HepG2 (cell line): ENCODE results near the gene GFOD1. TPM values are rescaled to one million over a fixed set of nuclear protein-coding genes. Genes with fewer than 3 reads are reported as not detected.

Source experiments
- CBFB ChIP-seq: sonication (generic); formaldehyde crosslinking; IDR thresholded peaks from 2 replicates; pipeline ENCODE4 v1.4.0; 2020; ENCODE audit warnings: missing genetic modification reagents
- JUND ChIP-seq: sonication (generic); formaldehyde crosslinking; IDR thresholded peaks from 2 replicates; pipeline ENCODE4 v1.8.0; 2022; ENCODE audit warnings: mild to moderate bottlenecking, missing genetic modification reagents
- RAD21 ChIP-seq: fragments of 450-650 bp; formaldehyde crosslinking; IDR thresholded peaks from 2 replicates; pipeline ENCODE4 v1.5.0; 2020; ENCODE audit warnings: mild to moderate bottlenecking
- RORA ChIP-seq: sonication (generic); formaldehyde crosslinking; IDR thresholded peaks from 2 replicates; pipeline ENCODE4 v1.5.0; 2020; ENCODE audit warnings: mild to moderate bottlenecking, missing genetic modification reagents, moderate library complexity
- SMYD3 ChIP-seq: sonication (generic); formaldehyde crosslinking; IDR thresholded peaks from 2 replicates; pipeline ENCODE4 v1.8.1; 2023; ENCODE audit warnings: mild to moderate bottlenecking, missing genetic modification reagents
- ZFY ChIP-seq: sonication (generic); formaldehyde crosslinking; IDR thresholded peaks from 2 replicates; pipeline ENCODE4 v1.4.0; 2020; ENCODE audit warnings: missing genetic modification reagents
- ZNF34 ChIP-seq: sonication (generic); formaldehyde crosslinking; IDR thresholded peaks from 2 replicates; pipeline ENCODE4 v1.4.0; 2020; ENCODE audit warnings: mild to moderate bottlenecking, missing genetic modification reagents, borderline replicate concordance
- ZNF761 ChIP-seq: sonication (generic); formaldehyde crosslinking; conservative IDR thresholded peaks from 2 replicates; pipeline ENCODE4 v1.4.0; 2020; ENCODE audit warnings: mild to moderate bottlenecking, missing genetic modification reagents
- ZNF850 ChIP-seq: sonication (generic); formaldehyde crosslinking; conservative IDR thresholded peaks from 2 replicates; pipeline ENCODE4 v1.9.0; 2021; ENCODE audit warnings: mild to moderate bottlenecking, missing genetic modification reagents
- ZNF878 ChIP-seq: sonication (generic); formaldehyde crosslinking; IDR thresholded peaks from 2 replicates; pipeline ENCODE4 v1.8.1; 2023; ENCODE audit warnings: mild to moderate bottlenecking, missing genetic modification reagents, moderate library complexity
- ZSCAN12 ChIP-seq: sonication (generic); formaldehyde crosslinking; IDR thresholded peaks from 2 replicates; pipeline ENCODE4 v1.9.0; 2021; ENCODE audit warnings: mild to moderate bottlenecking, missing genetic modification reagents
- polyA plus RNA-seq, 8 experiments: library from polyadenylated mRNA; depleted of rRNA in 3 of 8; stranded (reverse) in 7 of 8; unstranded in 1 of 8; fragments of >200 nt; fragmentation: Illumina TruSeq in 4 of 8; extraction: Trizol in 4 of 8; gene quantifications; 2 replicates each; pipeline versions ENCODE4 v1.2.1 to v1.2.3, GENCODE V29; 2011 to 2016; ENCODE audit warnings: low read depth in 4 of 8, missing spikeins in 1 of 8, mixed read lengths in 1 of 8; ENCODE audit not compliant: insufficient read depth in 1 of 8
- total RNA-seq, 5 experiments: library from RNA; depleted of rRNA; stranded (reverse); fragments of >200 nt; fragmentation: Illumina TruSeq; extraction: Trizol; gene quantifications; 2 replicates each; pipeline ENCODE4 v1.2.3, GENCODE V29; 2016; ENCODE audit warnings: low read depth in 1 of 5
- TF ChIP-seq, protein P1 (sequence below): sonication (generic); formaldehyde crosslinking; IDR thresholded peaks from 2 replicates; pipeline ENCODE4 v1.5.0; 2020; ENCODE audit warnings: missing genetic modification reagents
- TF ChIP-seq, protein P2 (sequence below): sonication (generic); formaldehyde crosslinking; IDR thresholded peaks from 2 replicates; pipeline ENCODE4 v1.5.0; 2020; ENCODE audit warnings: mild to moderate bottlenecking, missing genetic modification reagents
- TF ChIP-seq, protein P3 (sequence below): sonication (generic); formaldehyde crosslinking; IDR thresholded peaks from 2 replicates; pipeline ENCODE4 v1.4.0; 2020; ENCODE audit warnings: missing genetic modification reagents, low read depth, mild to moderate bottlenecking, borderline replicate concordance
- TF ChIP-seq, protein P4 (sequence below): sonication (generic); formaldehyde crosslinking; IDR thresholded peaks from 2 replicates; pipeline ENCODE4 v1.8.0; 2023; ENCODE audit warnings: mild to moderate bottlenecking, missing genetic modification reagents
- TF ChIP-seq, protein P5 (sequence below): sonication (generic); formaldehyde crosslinking; IDR thresholded peaks from 2 replicates; pipeline ENCODE4 v1.8.0; 2022; ENCODE audit warnings: low read depth, missing genetic modification reagents
- TF ChIP-seq, protein P6 (sequence below): sonication (generic); formaldehyde crosslinking; IDR thresholded peaks from 2 replicates; pipeline ENCODE4 v1.5.0; 2020; ENCODE audit warnings: missing genetic modification reagents
- TF ChIP-seq, protein P7 (sequence below): sonication (generic); formaldehyde crosslinking; IDR thresholded peaks from 2 replicates; pipeline ENCODE4 v1.5.0; 2020; ENCODE audit warnings: mild to moderate bottlenecking, missing genetic modification reagents, moderate library complexity

GFOD1 gene
- total and polyA plus RNA-seq, 2 of the 13 experiments (the other 11 are each of a cell fraction or from before 2014, with no cell fraction given), result 1.9 to 6.4 TPM

DNA sequence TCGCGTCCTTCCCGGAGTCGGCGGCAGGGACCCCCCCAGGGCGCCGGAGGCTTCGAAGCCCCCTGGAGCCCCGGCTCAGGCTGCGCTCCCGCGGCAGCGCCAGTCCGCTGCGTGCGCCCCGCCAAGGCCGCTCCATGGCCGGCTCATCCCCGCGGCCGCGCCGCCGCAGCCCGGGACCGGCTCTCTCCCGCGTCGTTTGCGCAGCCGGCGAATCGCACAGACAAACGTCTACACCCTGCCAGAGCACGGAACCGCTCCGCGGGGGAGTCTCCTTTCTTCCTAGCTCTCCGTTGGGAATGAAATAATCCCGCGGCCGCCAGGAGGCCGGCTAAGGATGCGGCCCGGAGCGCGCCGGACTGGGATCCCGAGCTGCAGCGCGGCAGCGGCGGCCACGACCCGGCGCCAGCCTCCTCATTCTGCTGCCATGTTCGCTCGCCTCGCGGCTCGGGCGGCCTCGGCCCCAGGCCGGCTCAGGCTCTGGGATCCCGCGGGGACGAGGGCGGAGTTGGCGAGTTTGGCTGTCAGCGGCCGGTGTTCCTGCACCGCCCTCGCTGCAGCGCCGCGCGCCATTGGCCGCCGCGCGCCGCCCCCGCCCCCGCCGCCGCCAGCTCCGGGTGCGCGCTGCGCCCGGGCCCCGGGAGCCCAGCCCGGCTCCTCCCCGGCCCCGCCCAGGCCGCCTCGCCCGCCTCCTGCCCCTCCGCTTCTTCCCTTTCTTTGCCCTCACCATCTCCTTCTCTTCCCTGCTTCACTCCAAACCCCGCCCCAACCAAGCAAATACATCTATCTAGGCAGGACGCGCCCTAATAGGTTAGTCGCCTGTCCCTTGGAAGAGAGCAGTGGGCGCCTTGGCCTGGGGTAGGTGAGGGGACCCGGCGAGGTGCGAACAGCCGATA, at the start of gene GFOD1 (continued):
- TF ChIP-seq CBFB (peak; percentile 41; the same call in 1 of the 2 replicates), ZFY (CRISPR knock-in tag) (peak; percentile 70; the same call in 1 of the 2 replicates), RAD21 (CRISPR knock-in tag) (peak; percentile 76), ZNF850 (no peak), ZNF34 (CRISPR knock-in tag) (no peak), SMYD3 (CRISPR knock-in tag) (no peak), JUND (no peak), ZSCAN12 (no peak), ZNF878 (CRISPR knock-in tag) (no peak), ZNF761 (peak; percentile 64; the same call in 1 of the 2 replicates), RORA (CRISPR knock-in tag) (no peak)
- TF ChIP-seq, protein P1, sequence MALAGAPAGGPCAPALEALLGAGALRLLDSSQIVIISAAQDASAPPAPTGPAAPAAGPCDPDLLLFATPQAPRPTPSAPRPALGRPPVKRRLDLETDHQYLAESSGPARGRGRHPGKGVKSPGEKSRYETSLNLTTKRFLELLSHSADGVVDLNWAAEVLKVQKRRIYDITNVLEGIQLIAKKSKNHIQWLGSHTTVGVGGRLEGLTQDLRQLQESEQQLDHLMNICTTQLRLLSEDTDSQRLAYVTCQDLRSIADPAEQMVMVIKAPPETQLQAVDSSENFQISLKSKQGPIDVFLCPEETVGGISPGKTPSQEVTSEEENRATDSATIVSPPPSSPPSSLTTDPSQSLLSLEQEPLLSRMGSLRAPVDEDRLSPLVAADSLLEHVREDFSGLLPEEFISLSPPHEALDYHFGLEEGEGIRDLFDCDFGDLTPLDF, result no peak
- TF ChIP-seq, protein P2, sequence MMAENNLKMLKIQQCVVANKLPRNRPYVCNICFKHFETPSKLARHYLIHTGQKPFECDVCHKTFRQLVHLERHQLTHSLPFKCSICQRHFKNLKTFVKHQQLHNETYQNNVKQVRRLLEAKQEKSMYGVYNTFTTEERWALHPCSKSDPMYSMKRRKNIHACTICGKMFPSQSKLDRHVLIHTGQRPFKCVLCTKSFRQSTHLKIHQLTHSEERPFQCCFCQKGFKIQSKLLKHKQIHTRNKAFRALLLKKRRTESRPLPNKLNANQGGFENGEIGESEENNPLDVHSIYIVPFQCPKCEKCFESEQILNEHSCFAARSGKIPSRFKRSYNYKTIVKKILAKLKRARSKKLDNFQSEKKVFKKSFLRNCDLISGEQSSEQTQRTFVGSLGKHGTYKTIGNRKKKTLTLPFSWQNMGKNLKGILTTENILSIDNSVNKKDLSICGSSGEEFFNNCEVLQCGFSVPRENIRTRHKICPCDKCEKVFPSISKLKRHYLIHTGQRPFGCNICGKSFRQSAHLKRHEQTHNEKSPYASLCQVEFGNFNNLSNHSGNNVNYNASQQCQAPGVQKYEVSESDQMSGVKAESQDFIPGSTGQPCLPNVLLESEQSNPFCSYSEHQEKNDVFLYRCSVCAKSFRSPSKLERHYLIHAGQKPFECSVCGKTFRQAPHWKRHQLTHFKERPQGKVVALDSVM (CRISPR knock-in tag), result peak; percentile 20; the same call in 1 of the 2 replicates
- TF ChIP-seq, protein P3, sequence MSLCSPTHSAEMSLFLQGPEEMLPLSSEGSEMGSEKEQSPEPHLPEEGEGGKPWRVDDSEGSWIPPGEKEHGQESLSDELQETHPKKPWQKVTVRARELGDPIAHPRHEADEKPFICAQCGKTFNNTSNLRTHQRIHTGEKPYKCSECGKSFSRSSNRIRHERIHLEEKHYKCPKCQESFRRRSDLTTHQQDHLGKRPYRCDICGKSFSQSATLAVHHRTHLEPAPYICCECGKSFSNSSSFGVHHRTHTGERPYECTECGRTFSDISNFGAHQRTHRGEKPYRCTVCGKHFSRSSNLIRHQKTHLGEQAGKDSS (CRISPR knock-in tag), result no peak
- TF ChIP-seq, protein P4, sequence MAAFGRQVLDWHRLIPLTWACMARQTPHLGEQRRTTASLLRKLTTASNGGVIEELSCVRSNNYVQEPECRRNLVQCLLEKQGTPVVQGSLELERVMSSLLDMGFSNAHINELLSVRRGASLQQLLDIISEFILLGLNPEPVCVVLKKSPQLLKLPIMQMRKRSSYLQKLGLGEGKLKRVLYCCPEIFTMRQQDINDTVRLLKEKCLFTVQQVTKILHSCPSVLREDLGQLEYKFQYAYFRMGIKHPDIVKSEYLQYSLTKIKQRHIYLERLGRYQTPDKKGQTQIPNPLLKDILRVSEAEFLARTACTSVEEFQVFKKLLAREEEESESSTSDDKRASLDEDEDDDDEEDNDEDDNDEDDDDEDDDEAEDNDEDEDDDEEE (CRISPR knock-in tag), result no peak
- TF ChIP-seq, protein P5, sequence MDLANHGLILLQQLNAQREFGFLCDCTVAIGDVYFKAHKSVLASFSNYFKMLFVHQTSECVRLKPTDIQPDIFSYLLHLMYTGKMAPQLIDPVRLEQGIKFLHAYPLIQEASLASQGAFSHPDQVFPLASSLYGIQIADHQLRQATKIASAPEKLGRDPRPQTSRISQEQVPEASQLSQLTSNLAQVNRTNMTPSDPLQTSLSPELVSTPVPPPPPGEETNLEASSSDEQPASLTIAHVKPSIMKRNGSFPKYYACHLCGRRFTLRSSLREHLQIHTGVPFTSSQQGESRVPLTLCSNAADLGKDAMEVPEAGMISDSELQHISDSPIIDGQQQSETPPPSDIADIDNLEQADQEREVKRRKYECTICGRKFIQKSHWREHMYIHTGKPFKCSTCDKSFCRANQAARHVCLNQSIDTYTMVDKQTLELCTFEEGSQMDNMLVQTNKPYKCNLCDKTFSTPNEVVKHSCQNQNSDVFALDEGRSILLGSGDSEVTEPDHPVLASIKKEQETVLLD (CRISPR knock-in tag), result peak; percentile 17; the same call in 1 of the 2 replicates
- TF ChIP-seq, protein P6, sequence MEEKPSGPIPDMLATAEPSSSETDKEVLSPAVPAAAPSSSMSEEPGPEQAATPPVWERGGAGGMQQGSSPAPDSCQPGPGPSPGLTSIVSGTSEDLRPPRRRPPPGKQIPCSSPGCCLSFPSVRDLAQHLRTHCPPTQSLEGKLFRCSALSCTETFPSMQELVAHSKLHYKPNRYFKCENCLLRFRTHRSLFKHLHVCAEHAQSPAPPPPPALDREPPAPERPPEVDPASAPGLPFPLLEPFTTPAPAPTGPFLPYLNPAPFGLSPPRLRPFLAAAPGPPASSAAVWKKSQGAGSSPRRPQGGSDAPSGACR, result no peak
- TF ChIP-seq, protein P7, sequence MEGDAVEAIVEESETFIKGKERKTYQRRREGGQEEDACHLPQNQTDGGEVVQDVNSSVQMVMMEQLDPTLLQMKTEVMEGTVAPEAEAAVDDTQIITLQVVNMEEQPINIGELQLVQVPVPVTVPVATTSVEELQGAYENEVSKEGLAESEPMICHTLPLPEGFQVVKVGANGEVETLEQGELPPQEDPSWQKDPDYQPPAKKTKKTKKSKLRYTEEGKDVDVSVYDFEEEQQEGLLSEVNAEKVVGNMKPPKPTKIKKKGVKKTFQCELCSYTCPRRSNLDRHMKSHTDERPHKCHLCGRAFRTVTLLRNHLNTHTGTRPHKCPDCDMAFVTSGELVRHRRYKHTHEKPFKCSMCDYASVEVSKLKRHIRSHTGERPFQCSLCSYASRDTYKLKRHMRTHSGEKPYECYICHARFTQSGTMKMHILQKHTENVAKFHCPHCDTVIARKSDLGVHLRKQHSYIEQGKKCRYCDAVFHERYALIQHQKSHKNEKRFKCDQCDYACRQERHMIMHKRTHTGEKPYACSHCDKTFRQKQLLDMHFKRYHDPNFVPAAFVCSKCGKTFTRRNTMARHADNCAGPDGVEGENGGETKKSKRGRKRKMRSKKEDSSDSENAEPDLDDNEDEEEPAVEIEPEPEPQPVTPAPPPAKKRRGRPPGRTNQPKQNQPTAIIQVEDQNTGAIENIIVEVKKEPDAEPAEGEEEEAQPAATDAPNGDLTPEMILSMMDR (CRISPR knock-in tag), result no peak
